ENCODE measurements around the gene UBE3D. TPM values are rescaled to one million over a fixed set of nuclear protein-coding genes. Genes with fewer than 3 reads are reported as not detected.

Gene UBE3D
- total and polyA plus RNA-seq, 2 of the 4 experiments (the other 2 are of a cell fraction), result 3.2 to 6.3 TPM

DNA sequence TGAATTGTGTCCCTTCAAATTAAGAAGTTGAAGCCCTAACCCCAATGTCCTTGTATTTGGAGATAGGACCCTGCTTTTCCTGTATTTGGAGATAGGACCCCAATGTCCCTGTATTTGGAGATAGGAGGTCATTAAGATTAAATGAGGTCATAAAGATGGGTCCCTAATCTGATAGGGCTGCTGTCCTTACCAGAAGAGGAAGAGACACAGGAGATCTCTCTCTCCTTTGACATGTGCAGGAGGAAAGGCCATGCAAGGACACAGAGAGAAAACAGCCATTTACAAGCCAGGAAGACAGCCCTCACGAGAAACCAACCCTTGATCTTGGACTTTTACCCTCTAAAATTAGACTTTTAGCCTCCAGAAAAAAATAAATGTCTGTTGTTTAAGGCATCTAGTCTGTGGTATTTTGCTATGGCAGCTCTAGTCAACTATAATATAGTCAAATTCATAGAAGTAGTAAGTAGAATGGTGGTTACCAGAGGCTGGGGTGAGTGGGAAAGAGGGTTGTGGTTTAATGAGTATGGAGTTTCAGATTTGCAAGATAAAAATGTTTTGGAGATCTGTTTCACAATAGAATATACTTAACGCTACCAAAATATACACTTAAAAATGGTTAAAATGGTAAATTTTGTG is 59.3 kb downstream of the UBE3D start:
- intact Hi-C loops (cut with micrococcal nuclease), result no loop called here
- no peaks in the 10 kb centered on the region for H3K27me3 ChIP-seq (ENCODE audit: control insufficient read depth, insufficient read depth, low read length)

More for the DNA sequence above, 59.3 kb downstream of the UBE3D start:
- no peak overlapping the region for H2BK20ac ChIP-seq (ENCODE audit: low read depth, low read length)
- H3K79me1 ChIP-seq (ENCODE audit: low read depth in 1 of 2, low read length in 2 of 2), result no peaks in the 10 kb centered on the region
- no peak overlapping the region for H2AFZ ChIP-seq (replicated peaks; ENCODE audit: low read length, poor library complexity)
- CTCF ChIA-PET, result no interaction called here
- no peak overlapping the region for H2BK120ac ChIP-seq (ENCODE audit: low read depth, low read length)
- H2AK5ac ChIP-seq (ENCODE audit: low read depth, low read length), result no peak overlapping the region
- no peak overlapping the region for H4K91ac ChIP-seq (ENCODE audit: insufficient read depth, low read depth, low read length)
- no peaks in the 10 kb centered on the region for H3K36me3 ChIP-seq (ENCODE audit: control insufficient read depth, insufficient read depth, low read length)
- no peaks in the 10 kb centered on the region for H3K9me1 ChIP-seq (ENCODE audit: insufficient read depth, low read length)
- no peak for DNase-seq
- no peak overlapping the region for H3K4me2 ChIP-seq (ENCODE audit: low read depth, low read length)
- POLR2A ChIA-PET (ENCODE audit: unreplicated experiment), result no interaction called here
- H4K20me1 ChIP-seq (ENCODE audit: insufficient read depth, low read length), result no peaks in the 10 kb centered on the region
- no CpG with 5 or more reads among the region's 2 CpGs for WGBS, 2 experiments (ENCODE audit: extremely low coverage in 2 of 2, insufficient read length in 1 of 2)
- H3K9me3 ChIP-seq (ENCODE audit: control insufficient read depth, insufficient read depth, low read length), result no peaks in the 10 kb centered on the region
- H3K56ac ChIP-seq (ENCODE audit: extremely low read depth, insufficient read depth, low read length), result no peak overlapping the region
- no peak overlapping the region for H4K5ac ChIP-seq (ENCODE audit: low read depth, low read length)
- no peak overlapping the region for H3K27ac ChIP-seq (ENCODE audit: insufficient read depth, low read length)
- dilution Hi-C loops (cut with HindIII; ENCODE audit: low sequenced_read_pairs, unreplicated experiment) (no loop called here), in situ Hi-C loops (cut with MboI; ENCODE audit: low sequenced_read_pairs) (no loop called here)
- H2BK5ac ChIP-seq (ENCODE audit: low read depth, low read length, poor library complexity, severe bottlenecking), result no peak overlapping the region
- H2BK15ac ChIP-seq (ENCODE audit: low read depth, low read length), result no peak overlapping the region
- no peak for ATAC-seq (ENCODE audit: low read depth)
- H2AK9ac ChIP-seq (replicated peaks; ENCODE audit: low read depth, low read length, poor library complexity), result no peak overlapping the region
- no peak overlapping the region for H3K18ac ChIP-seq (ENCODE audit: low read depth, low read length)
- H3K4me3 ChIP-seq (ENCODE audit: insufficient read depth, low read depth, low read length), result no peak overlapping the region
- H3K14ac ChIP-seq (replicated peaks; ENCODE audit: low read depth, low read length), result no peak overlapping the region
- H3K4ac ChIP-seq (ENCODE audit: low read depth, low read length), result no peak overlapping the region
- no peak overlapping the region for H3K23ac ChIP-seq (ENCODE audit: low read depth, low read length)
- H4K8ac ChIP-seq (ENCODE audit: low read depth in 2 of 2, low read length in 2 of 2), result no peak overlapping the region
- no peaks in the 10 kb centered on the region for H3K4me1 ChIP-seq (ENCODE audit: control insufficient read depth, insufficient read depth, low read length)
- BruUV-seq (replicated peaks), result no TSS peak
- TF ChIP-seq, protein P1, sequence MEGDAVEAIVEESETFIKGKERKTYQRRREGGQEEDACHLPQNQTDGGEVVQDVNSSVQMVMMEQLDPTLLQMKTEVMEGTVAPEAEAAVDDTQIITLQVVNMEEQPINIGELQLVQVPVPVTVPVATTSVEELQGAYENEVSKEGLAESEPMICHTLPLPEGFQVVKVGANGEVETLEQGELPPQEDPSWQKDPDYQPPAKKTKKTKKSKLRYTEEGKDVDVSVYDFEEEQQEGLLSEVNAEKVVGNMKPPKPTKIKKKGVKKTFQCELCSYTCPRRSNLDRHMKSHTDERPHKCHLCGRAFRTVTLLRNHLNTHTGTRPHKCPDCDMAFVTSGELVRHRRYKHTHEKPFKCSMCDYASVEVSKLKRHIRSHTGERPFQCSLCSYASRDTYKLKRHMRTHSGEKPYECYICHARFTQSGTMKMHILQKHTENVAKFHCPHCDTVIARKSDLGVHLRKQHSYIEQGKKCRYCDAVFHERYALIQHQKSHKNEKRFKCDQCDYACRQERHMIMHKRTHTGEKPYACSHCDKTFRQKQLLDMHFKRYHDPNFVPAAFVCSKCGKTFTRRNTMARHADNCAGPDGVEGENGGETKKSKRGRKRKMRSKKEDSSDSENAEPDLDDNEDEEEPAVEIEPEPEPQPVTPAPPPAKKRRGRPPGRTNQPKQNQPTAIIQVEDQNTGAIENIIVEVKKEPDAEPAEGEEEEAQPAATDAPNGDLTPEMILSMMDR (conservative IDR thresholded peaks at IDR 0.05; ENCODE audit: low read depth, low read length), result no peak
- TF ChIP-seq MXI1 (IDR thresholded peaks at IDR 0.05; ENCODE audit: borderline replicate concordance, low read depth, low read length) (no peak), RAD21 (IDR thresholded peaks at IDR 0.05; ENCODE audit: low read length) (no peak), NFE2L2 (IDR thresholded peaks at IDR 0.05; ENCODE audit: low read depth, low read length) (no peak)
- TF ChIP-seq, protein P2, sequence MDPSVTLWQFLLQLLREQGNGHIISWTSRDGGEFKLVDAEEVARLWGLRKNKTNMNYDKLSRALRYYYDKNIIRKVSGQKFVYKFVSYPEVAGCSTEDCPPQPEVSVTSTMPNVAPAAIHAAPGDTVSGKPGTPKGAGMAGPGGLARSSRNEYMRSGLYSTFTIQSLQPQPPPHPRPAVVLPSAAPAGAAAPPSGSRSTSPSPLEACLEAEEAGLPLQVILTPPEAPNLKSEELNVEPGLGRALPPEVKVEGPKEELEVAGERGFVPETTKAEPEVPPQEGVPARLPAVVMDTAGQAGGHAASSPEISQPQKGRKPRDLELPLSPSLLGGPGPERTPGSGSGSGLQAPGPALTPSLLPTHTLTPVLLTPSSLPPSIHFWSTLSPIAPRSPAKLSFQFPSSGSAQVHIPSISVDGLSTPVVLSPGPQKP (IDR thresholded peaks at IDR 0.05; ENCODE audit: borderline replicate concordance, low read depth, low read length), result no peak
- H3K9ac ChIP-seq (ENCODE audit: low read depth, low read length), result no peak overlapping the region

All from IMR-90 (cell line).